Transverse colon (tissue), 4 donors: ENCODE results near the gene UMODL1.

ENCODE experiments used
- EP300 ChIP-seq: sonication (generic); formaldehyde crosslinking; IDR thresholded peaks from one replicate; pipeline ENCODE4 v1.6.1; 2017; ENCODE audit warnings: antibody characterized with exemption, low read depth
- POLR2A ChIP-seq: fragments of 450-650 bp; IDR thresholded peaks from one replicate; pipeline ENCODE4 v1.6.1; 2016; ENCODE audit warnings: antibody characterized with exemption, mild to moderate bottlenecking, moderate library complexity
- POLR2AphosphoS5 ChIP-seq, 3 donors: sonication (generic); formaldehyde crosslinking; IDR thresholded peaks; one replicate each; pipeline ENCODE4 v1.6.1; 2016; ENCODE audit warnings: antibody characterized with exemption in 3 of 3
- TF ChIP-seq, protein P1 (sequence below), 5 experiments: fragments of 200-600 bp in 3 of 5; fragments of 450-650 bp in 2 of 5; sonication (generic) in 3 of 5; IDR thresholded peaks; 1 replicate in 2 of 5; 2 replicates in 3 of 5; pipeline ENCODE4 v1.5.1; 2016 to 2017; ENCODE audit warnings: antibody characterized with exemption in 5 of 5, inconsistent platforms in 3 of 5, mild to moderate bottlenecking in 2 of 5, moderate library complexity in 1 of 5

- TF ChIP-seq, protein P1, sequence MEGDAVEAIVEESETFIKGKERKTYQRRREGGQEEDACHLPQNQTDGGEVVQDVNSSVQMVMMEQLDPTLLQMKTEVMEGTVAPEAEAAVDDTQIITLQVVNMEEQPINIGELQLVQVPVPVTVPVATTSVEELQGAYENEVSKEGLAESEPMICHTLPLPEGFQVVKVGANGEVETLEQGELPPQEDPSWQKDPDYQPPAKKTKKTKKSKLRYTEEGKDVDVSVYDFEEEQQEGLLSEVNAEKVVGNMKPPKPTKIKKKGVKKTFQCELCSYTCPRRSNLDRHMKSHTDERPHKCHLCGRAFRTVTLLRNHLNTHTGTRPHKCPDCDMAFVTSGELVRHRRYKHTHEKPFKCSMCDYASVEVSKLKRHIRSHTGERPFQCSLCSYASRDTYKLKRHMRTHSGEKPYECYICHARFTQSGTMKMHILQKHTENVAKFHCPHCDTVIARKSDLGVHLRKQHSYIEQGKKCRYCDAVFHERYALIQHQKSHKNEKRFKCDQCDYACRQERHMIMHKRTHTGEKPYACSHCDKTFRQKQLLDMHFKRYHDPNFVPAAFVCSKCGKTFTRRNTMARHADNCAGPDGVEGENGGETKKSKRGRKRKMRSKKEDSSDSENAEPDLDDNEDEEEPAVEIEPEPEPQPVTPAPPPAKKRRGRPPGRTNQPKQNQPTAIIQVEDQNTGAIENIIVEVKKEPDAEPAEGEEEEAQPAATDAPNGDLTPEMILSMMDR (IDR thresholded peaks at IDR 0.05), result no peak
- TF ChIP-seq POLR2AphosphoS5 (IDR thresholded peaks at IDR 0.05), result no peak
- TF ChIP-seq POLR2A, result no peak
- TF ChIP-seq EP300, result no peak
Observed at GRCh38 chr21:42157606-42158310, 86.6 kb downstream of the UMODL1 start.
